Activated CD4-positive, alpha-beta T cell treated with anti-CD3 and anti-CD28 coated beads, Interleukin-2, amount 50 U/mL, for 24 hours (primary cell): ENCODE results near the gene CCDC154.
"Not testable (repeated sequence)": the region's sequence is repeated elsewhere in the genome, so short reads cannot be mapped to it uniquely, and the experiment has no call there.

Source experiments
- DNase-seq, 2 donors: peaks; one replicate each; pipeline ENCODE4 v3.0.0-alpha.2; 2020; ENCODE audit warnings: low read depth in 1 of 2, low spot score in 1 of 2

The CCDC154 gene

DNA sequence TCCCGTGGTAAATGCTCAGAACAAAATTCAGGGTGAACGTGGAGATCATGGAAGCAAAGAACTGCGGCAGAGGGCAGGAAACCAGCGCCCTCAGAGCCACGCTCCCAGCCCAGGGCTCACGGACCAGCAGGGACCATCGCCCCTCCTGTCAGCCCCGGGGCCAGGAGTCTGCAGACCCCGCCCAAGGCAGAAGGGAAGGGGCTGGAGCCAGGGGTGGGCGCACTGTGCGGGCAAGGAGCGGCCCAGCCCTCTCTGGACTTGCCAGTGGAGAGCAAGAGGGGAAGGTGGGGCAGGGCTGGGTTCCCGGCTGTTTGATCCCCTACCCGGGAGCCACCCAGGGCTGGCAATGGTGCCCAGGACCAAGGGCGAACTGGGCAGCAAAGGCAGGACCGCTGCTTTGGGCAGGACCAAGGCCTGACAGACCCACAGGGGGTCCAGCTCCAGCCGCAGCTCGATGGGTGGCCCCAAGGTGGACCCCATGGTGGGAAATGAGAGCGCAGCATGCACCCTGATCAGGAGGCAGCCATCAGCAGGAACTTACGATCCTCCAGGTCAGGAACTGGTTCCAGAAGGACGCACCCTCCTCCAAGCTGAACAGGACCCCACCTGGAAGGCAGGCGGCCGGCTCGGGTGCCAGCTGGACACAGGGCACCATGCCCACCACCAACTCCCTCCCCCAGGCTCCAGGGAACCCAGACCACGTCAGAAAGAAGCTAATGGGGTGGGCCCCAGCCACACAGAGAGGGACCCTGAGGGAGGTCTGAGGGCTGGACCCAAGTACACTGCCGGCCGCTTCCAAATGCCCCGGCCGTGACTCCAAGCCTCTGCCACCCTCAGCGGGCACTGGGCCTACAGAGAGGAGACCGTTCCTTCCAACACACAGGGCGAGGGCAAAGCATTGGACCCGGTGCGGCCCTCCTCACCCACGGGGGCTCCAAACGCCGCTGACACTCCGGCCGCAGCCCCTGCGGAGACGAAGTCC, 11.1 kb upstream of the CCDC154 start:
- no peak for DNase-seq

- no peak for DNase-seq
Measured at GRCh38 chr16:1454561-1454960, 10.2 kb upstream of the CCDC154 start.

GRCh38 chr16:1453316-1453715, 9.0 kb upstream of the CCDC154 start:
- DNase-seq = no peak

- DNase-seq = no peak
Measured at GRCh38 chr16:1452530-1452929, 8.2 kb upstream of the CCDC154 start.

DNA sequence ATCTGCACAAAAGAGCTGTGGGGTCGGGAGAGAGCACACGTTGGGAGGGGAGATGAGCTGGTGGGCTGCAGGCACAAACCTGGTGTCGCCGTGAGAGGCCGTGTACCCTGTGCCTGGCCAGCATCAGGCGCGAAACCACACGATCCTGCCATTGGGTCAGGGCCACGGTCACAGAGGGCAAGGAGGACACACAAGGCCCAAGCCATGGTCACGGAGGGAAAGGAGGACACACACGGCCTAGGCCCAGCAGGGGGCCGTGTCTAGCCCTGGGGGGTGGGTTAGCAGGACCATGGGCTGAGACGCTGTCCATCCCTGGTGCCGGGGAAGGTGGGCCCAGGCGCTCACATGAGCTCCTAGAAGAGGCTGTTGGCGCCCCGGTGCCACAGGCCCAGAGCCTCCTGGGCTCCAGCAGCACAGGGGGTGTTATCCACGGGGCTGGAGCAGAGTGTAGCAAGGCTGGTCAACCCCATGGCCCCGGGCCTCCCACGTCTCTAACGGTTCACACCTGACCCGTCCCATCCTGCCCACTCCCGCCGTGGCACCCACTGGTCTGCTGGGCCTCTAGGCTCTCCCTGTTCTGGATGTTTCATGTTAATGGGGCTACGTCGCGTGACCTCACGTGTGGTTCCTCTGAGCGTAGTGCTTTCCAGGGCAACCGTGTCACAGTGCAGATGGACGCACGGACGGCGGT, 7.5 kb upstream of the CCDC154 start:
- DNase-seq = no peak

DNA sequence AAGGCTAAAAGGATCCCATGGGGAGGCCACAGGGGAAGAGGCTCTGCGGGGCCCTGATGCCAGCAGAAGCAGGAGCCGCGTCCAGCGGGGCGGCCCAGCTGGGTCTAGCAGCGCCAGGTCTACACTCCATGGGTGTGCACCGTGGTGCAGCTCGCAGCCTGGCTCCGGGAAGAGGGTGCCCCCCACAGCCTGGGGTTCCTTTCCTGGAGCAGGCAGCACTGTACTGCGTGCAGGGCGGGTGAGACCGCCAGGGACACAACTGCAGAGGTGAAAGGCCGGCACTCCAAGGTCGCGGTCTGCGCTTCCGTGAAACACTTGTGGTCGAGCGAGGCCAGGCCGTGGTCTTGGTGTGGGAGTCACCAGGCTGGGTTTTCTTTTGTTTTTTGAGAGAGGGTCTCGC, 6.5 kb upstream of the CCDC154 start:
- no peak for DNase-seq

DNA sequence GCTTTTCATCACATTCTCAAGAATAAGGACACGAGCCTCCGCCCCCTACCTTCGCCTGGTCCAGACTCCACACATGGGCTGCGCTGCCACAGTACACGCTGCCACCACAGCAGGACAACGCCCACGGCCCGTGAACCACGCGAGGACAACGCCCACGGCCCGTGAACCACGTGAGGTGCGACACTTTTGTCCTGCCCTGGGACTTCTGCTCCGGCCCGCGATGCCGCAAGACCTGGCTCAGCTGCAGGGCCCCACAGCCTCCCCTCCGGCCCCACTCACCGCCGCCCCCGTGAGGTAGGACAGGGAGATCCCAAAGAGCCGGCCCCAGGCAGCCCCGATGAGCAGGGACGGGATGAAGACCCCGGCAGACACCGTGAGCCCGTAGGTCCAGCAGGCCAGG, 5.9 kb upstream of the CCDC154 start:
- no peak for DNase-seq

- no peak for DNase-seq
Measured at GRCh38 chr16:1449201-1449788, 4.9 kb upstream of the CCDC154 start.

DNA sequence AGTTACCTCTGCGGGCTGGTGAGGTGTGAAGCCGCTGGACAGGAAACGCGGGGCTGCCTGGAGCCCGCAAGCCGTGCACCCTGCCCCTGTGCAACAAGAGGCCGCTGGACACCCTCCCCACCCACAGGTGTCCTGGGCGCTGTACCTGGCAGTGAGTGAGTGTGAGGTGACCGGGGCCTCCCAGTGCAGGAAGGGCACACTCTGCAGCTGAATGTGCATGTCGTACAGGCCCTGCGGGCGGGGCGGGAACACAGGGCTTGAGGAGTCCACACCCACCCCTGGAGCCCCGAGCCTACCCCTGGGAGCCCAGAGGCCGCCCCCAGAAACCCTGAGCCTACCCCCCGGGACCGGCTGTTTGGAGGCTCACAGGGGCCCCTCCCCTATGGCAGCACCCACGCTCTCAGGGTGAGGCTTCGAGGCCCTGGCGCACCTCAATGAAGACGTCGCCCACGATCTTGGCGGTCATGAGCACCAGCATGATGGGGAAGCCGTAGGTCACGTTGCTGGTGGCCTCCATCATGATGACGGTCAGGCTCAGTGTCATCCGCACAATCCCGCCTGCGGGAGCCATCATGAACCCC, 4.3 kb upstream of the CCDC154 start:
- DNase-seq = no peak

DNA sequence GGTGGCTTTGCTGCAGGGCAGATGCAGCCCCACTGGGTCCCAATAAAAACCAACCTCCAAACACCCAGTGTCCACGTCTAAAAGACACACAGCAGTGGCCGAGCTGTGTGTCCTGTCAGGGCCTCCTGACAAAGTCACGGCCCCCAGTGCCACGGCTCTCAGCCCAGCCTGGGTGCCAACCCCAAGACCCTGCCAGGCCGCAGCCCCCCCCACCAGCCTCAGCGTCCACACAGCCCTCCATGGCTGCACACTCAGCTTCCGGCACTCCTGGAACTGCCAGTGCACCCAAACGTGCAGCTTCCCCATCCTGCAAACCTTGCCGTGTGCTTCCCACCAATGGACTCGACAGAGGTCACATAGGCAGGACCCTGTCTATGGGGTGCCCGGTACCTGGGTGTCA, 3.6 kb upstream of the CCDC154 start:
- no peak for DNase-seq

DNA sequence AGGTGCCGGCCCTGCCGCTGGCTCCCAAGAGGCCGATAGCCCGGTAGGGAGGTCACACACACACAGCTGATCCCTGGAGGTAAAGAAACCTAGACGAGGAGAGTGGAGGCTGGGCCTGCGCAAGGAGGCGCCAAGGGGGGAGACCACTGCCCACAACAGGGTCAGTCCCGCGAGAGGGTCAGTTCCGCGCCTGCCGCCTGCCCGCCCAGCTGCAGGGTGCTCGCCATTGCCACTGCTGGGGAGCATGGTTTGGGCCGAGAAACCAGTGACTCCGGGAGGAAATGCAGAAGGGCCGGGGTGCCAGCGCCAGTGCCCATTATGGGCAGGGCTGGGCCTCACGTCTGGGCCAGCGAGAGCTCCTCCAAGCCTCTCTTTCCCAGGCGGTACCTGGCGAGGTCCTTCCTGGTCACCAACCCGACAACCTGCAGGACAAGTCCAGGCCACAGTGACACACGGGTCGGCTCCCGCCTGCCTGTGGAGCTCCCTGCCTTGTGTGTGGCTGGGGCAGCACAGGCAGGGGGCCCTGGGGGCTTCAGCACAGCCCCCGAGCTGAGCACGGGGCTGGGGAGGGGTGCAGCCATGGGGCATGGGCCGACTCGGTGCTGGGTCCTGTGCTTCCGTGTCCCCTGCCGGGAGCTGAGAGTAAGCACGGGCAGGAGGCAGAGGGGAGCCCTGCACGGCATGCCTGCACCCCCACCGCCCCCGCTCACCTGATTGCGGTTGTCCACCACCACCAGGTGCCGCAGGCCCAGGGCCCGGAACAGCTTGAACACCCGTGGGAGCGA, 2.1 kb upstream of the CCDC154 start:
- DNase-seq = no peak

DNA sequence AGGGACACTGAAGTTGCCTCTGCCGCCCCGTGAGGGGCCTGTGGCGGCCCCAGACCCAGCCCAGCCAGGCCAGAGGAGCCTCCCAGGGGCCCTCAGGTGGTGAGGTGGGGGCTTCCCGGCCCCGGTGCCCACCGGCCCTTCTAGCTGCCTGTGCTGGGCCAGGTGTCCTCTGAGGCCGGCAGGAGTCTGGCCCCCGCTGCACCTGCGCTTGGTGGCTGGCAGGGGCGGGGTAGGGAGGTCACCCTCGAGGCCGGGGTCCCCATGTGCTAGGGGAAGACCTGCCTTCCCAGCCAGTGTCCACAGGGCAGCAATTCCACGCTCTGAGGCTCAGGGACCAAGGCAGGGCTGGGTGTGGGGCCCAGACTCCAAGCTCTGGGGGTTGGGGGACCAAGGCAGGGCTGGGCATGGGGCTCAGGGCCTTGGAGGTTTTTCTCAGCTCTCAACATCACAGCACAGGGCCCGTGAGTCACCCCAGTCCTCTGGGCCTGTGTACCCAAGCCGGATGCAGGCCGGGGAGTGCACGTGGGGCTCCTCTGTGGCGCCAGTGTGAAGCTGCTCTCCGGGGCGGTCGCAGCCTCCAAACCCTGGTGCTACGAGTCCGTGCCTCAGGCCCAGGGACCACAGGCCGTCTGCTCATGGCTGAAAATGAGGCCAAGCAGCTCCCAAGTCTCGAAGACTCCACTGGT, 1.3 kb upstream of the CCDC154 start:
- DNase-seq = no peak

- no peak for DNase-seq
Measured at GRCh38 chr16:1444730-1445517, 568 bp upstream of the CCDC154 start.

DNA sequence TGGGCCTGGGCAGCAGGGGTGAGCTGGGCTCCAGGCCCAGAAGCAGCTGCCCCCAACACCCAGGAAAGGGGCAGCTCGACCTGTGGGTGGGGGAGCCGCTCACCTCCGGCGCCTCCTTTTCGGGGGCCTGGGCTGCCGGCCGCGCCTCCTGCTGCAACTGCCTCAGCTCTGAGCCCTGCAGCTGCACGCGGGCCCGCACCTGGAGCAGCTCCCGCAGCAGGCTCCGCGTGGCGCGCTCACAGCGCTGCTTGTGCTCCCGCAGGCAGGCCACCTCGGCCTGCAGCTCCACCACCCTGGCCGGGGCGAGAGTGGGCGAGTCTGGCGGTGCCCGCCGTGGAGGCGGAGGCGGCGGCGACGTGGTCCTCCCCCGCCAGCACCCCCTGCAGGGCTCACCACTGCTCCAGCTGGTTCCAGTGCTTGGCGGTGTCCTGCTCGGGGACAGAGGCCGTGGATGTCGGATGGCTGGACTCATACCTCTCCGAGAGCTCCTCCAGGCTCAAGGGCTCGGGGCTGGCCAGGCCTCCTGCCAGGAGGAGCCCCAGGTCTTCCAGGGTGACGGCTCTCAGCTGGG, 868 bp downstream of the CCDC154 start:
- no peak for DNase-seq

- DNase-seq = no peak
Measured at GRCh38 chr16:1442697-1443096, 1.7 kb downstream of the CCDC154 start.

DNA sequence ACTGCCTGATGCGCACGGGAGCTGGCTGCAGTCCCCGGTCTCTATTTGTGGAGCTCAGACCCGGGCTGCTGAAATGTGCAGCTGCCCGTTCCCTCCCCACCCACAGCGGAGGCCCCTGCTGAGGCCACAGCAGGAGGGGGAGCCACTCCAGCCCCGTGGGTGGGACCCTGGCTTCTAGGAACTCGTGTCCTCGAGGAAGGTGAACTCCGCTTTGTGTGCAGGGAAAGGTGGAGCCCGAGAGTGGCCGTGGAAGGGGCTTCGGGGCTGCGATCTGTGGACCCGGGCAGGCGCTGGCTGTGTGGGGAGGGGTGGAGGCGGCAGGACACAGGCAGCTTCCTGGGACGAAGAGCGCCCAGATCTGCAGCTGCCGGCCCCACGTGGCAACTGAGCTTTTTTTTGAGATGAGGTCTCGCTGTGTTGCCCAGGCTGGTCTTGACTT, 2.9 kb downstream of the CCDC154 start:
- no peak for DNase-seq

GRCh38 chr16:1439699-1440074, 4.7 kb downstream of the CCDC154 start:
- not testable (repeated sequence) for DNase-seq

DNA sequence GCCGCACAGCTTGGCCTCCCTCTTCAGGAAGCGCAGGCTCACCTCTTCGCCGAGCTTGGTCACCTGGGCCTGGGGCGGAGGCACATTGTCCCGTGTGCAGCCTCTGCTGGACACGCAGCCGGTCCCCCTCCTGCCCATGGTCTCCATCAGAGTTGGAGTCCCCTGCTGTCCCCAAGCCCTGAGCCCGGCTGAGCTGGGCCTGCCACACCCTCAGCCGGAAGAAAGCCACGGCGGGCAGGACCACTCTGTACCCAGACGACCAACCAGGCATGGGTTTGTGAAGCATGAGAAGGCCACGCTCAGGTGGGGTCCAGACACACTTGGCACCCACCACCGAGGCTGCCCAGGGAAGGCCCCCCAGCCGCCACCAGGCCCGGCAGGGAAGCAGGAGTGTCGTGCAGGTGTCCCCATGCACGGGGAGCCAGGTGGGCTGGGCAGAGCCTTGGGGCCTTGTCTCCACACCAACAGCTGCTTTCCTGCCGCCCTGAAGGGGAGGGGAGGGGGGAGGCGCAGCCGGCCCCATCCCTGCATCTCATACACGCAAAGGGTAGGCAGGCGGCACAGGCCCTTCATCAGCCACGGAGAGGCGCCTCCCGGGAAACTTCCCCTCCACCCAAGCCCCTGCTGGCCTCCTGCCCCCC, 5.2 kb downstream of the CCDC154 start:
- no peak for DNase-seq
